Activated naive CD4-positive, alpha-beta T cell (primary cell): ENCODE data around the gene C3orf52.
A peak's percentile ranks its signal among the peaks of the same experiment; 100 is the strongest.

Experiments
- DNase-seq, 4 experiments: peaks; one replicate each; lab custom pipeline; 2025; lab: John Stamatoyannopoulos, UW

C3orf52 gene

GRCh38 chr3:112136959-112137693 lies 50.9 kb downstream of the C3orf52 start:
- DNase-seq, result peak in 1 of 4 experiments; percentile 4

- DNase-seq, result no peak
Observed at GRCh38 chr3:112137781-112138180, 51.6 kb downstream of the C3orf52 start.

DNA sequence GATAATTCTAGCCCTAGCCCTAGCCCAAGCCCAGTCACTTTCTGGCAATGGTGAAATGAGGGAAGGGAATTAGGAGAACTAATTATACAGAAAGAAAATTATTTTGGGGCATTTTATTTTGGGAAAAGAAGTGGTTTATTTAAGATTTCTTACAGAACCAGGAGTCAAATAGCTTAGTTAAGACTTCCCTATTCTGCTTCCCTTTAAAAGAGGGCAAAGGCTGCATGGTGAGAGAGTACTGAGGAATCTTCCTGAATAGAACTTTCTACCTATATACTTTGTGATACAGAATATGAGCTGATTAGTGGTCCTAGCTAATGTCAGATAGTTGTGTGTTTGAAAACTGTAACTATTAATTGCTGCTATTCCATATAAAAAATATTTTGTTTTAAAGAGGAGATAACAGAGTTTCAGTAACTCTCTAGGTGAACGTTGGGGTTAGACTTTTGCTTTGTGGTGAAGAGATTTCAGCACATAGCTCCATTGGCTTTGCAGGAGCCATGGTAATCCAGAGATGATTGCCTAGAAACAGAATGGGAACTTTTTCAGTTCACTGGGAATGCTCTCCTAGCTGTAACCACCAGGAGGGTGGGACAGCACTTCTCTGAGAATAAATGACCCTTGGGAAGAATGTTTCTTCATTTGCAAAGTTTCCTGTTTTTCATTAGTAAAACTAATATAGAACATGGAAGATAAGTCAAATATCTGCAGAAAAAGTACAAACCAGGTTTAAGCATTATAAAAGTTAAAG lies 52.2 kb downstream of the C3orf52 start:
- DNase-seq, result no peak

GRCh38 chr3:112140584-112140983 lies 54.4 kb downstream of the C3orf52 start:
- no peak for DNase-seq

DNA sequence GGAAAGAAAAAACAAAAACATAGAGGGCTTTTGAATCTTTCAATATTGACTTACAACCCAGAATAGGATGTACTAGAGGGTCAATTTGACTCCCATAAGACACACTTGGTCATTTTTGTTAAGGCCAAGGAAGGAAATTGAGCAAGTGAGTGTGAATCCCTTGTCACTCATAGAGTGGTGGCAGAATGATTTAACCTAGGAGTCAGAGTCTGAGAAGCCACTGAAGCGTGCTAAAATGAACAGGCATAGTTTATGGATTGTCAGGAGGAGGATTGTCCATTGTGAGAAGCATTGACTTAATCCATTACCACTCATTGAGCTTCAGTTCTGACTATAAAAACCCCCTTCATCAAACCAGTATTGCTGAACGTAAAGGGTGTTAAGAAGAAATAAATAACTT lies 55.1 kb downstream of the C3orf52 start:
- DNase-seq, result no peak

- DNase-seq, result no peak
Observed at GRCh38 chr3:112143251-112143650, 57.1 kb downstream of the C3orf52 start.

GRCh38 chr3:112143689-112144088 lies 57.5 kb downstream of the C3orf52 start:
- no peak for DNase-seq

DNA sequence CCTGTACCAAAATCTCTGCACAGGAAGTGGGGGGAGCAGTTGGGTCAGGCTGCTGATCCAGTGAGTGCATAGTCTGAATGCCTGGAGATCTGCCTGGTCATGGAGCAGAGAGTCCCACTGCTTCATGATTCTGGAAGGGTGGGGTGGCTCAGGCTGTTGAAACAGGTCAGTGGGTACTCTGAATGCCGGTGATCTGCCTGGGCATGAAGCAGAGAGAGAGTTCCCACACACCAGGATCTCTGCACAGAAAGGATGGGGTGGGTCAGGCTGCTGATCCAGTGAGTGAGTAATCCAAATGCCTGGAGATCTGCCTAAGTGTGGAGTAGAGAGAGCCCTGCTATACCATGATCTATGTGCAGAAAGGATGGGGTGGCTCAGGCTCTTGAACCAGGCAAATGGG lies 62.9 kb downstream of the C3orf52 start:
- DNase-seq, result no peak

DNA sequence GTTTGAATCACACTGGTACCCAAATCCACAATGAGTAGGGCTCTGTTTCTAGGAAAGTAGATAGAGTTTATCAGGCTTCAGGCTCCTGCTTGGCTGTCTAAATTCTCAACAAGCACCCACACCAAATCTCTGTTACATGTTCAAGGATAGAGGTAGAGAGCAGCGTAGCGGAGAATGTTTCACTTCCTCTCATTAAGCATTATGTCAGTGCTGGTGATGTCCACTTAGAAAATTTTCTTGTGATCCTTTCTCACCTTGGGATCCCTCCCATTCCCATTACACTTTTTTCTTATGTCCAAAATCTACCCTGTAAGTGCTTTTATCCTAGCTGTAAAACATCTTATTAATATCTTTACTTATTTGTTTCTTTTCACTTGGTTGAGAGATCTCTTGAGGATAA lies 81.6 kb downstream of the C3orf52 start:
- DNase-seq, result no peak
